ENCODE measurements around the gene IYD.

IYD gene

GRCh38 chr6:150395388-150396009, 26.7 kb downstream of the IYD start:
- no peak for DNase-seq

- DNase-seq = no peak
Measured at GRCh38 chr6:150403458-150404246, 34.8 kb downstream of the IYD start.

- DNase-seq = no peak
Measured at GRCh38 chr6:150406948-150407347, 38.1 kb downstream of the IYD start.

GRCh38 chr6:150408842-150409241, 40.0 kb downstream of the IYD start:
- no peak for DNase-seq

GRCh38 chr6:150409576-150410066, 40.8 kb downstream of the IYD start:
- DNase-seq = no peak

- no peak for DNase-seq
Measured at GRCh38 chr6:150410399-150410798, 41.6 kb downstream of the IYD start.

GRCh38 chr6:150410906-150411305, 42.1 kb downstream of the IYD start:
- DNase-seq = no peak

GRCh38 chr6:150412221-150412620, 43.4 kb downstream of the IYD start:
- DNase-seq = no peak

GRCh38 chr6:150413198-150413597, 44.4 kb downstream of the IYD start:
- no peak for DNase-seq

- DNase-seq = no peak
Measured at GRCh38 chr6:150413781-150414281, 45.0 kb downstream of the IYD start.

- DNase-seq = no peak
Measured at GRCh38 chr6:150416128-150416527, 47.3 kb downstream of the IYD start.

GRCh38 chr6:150417250-150417649, 48.4 kb downstream of the IYD start:
- DNase-seq = no peak

GRCh38 chr6:150417899-150418826, 49.4 kb downstream of the IYD start:
- DNase-seq = no peak

GRCh38 chr6:150418827-150419594, 50.2 kb downstream of the IYD start:
- DNase-seq = no peak

GRCh38 chr6:150420428-150420827, 51.6 kb downstream of the IYD start:
- DNase-seq = no peak

GRCh38 chr6:150420926-150421325, 52.1 kb downstream of the IYD start:
- no peak for DNase-seq

GRCh38 chr6:150425508-150425907, 56.7 kb downstream of the IYD start:
- DNase-seq = no peak

- DNase-seq = no peak
Measured at GRCh38 chr6:150426198-150426597, 57.4 kb downstream of the IYD start.

GRCh38 chr6:150427037-150427602, 58.3 kb downstream of the IYD start:
- no peak for DNase-seq

GRCh38 chr6:150427843-150428242, 59.0 kb downstream of the IYD start:
- DNase-seq = no peak

GRCh38 chr6:150430815-150431214, 62.0 kb downstream of the IYD start:
- no peak for DNase-seq

- no peak for DNase-seq
Measured at GRCh38 chr6:150435360-150435759, 66.5 kb downstream of the IYD start.

Measured in activated CD4-positive, alpha-beta T cell treated with anti-CD3 and anti-CD28 coated beads for 1 hour (primary cell).